B cell (primary cell): Measurements from ENCODE around the gene C20orf173. TPM values are rescaled to one million over a fixed set of nuclear protein-coding genes. Genes with fewer than 3 reads are reported as not detected.

Experiments used
- ATAC-seq: fragments of 200-7000 bp; cut with Tn5 transposase; one replicate; pipeline ENCODE4 v1.10.0; 2021; ENCODE audit warnings: low read depth, mild to moderate bottlenecking, moderate number of reproducible peaks, moderate library complexity
- CTCF ChIA-PET: fragments of 350-600 bp; sonication (Branson Sonifier 250); formaldehyde crosslinking; loops from one replicate; lab custom pipeline; 2021; ENCODE audit warnings: antibody characterized with exemption, inconsistent platforms; lab: Charles Lee
- POLR2A ChIA-PET: fragments of 350-600 bp; sonication (Branson Sonifier 250); formaldehyde crosslinking; loops from one replicate; lab custom pipeline; 2021; ENCODE audit warnings: antibody characterized with exemption; lab: Charles Lee
- DNase-seq: peaks from one replicate; pipeline ENCODE4 v3.0.0; 2013
- H2AFZ ChIP-seq: 2 replicates; pipeline ENCODE4 v1.6.1; 2012; ENCODE audit warnings: mild to moderate bottlenecking, low read depth, low read length; ENCODE audit not compliant: insufficient read depth, poor library complexity, severe bottlenecking
- H3K27ac ChIP-seq, 2 donors: 1 replicate in 1 of 2; 2 replicates in 1 of 2; pipeline ENCODE4 v1.5.1; 2012 to 2013; ENCODE audit warnings: low read length in 2 of 2, mild to moderate bottlenecking in 2 of 2, moderate library complexity in 1 of 2
- H3K27me3 ChIP-seq, 4 experiments: fragments of 200-600 bp in 1 of 4; sonication (generic) in 1 of 4; replicated peaks in 1 of 4; 1 replicate in 2 of 4; 2 replicates in 2 of 4; pipeline versions ENCODE4 v1.6.1 to v1.7.0; 2013 to 2016; ENCODE audit warnings: low read length in 3 of 4, mild to moderate bottlenecking in 2 of 4, mixed read lengths in 1 of 4, moderate library complexity in 1 of 4; ENCODE audit not compliant: insufficient read depth in 4 of 4, control insufficient read depth in 3 of 4; ENCODE audit errors: control extremely low read depth in 1 of 4
- H3K36me3 ChIP-seq, 2 experiments: replicated peaks in 1 of 2; 1 replicate in 1 of 2; 2 replicates in 1 of 2; pipeline versions ENCODE4 v1.6.1 to v1.7.1; 2013; ENCODE audit warnings: low read length in 1 of 2; ENCODE audit not compliant: insufficient read depth in 2 of 2, control insufficient read depth in 1 of 2; ENCODE audit errors: control extremely low read depth in 1 of 2, extremely low read depth in 1 of 2
- H3K4me1 ChIP-seq, 2 donors: fragments of 200-600 bp in 1 of 2; sonication (generic) in 1 of 2; 1 replicate in 1 of 2; 2 replicates in 1 of 2; pipeline versions ENCODE4 v1.5.1 to v1.6.1; 2013 to 2017; ENCODE audit warnings: low read length in 2 of 2; ENCODE audit not compliant: control insufficient read depth in 2 of 2, insufficient read depth in 2 of 2
- H3K4me2 ChIP-seq: replicated peaks from 2 replicates; pipeline ENCODE3; 2012; ENCODE audit warnings: mild to moderate bottlenecking, low read depth, low read length; ENCODE audit not compliant: poor library complexity, severe bottlenecking
- H3K4me3 ChIP-seq, 5 experiments: fragments of 200-600 bp in 1 of 5; sonication (generic) in 1 of 5; 1 replicate in 3 of 5; 2 replicates in 2 of 5; pipeline versions ENCODE4 v1.5.1 to v1.7.0; 2011 to 2016; ENCODE audit warnings: low read length in 4 of 5, mild to moderate bottlenecking in 4 of 5, low read depth in 2 of 5, control low read depth in 1 of 5, moderate library complexity in 1 of 5; ENCODE audit not compliant: insufficient read depth in 1 of 5; ENCODE audit errors: control extremely low read depth in 1 of 5, extremely low read depth in 1 of 5
- H3K79me2 ChIP-seq: fragments of 200-600 bp; sonication (generic); one replicate; pipeline ENCODE4 v1.6.0; 2016; ENCODE audit warnings: low read length; ENCODE audit not compliant: control insufficient read depth, insufficient read depth
- H3K9ac ChIP-seq: fragments of 200-600 bp; sonication (generic); 2 replicates; pipeline ENCODE4 v1.6.1; 2017; ENCODE audit warnings: mild to moderate bottlenecking, low read length, moderate library complexity
- H3K9me3 ChIP-seq, 3 donors: one replicate each; pipeline versions ENCODE4 v1.6.1 to v1.7.1; 2013; ENCODE audit warnings: low read length in 2 of 3; ENCODE audit not compliant: control insufficient read depth in 2 of 3, insufficient read depth in 1 of 3; ENCODE audit errors: control extremely low read depth in 1 of 3
- H4K20me1 ChIP-seq: 2 replicates; pipeline ENCODE4 v1.6.0; 2012; ENCODE audit warnings: mild to moderate bottlenecking, low read length; ENCODE audit not compliant: insufficient read depth, control insufficient read depth, poor library complexity, severe bottlenecking
- H3K27ac Mint-ChIP-seq: one replicate; pipeline ENCODE4 v1.8.0; 2021; ENCODE audit warnings: mixed read lengths
- H3K27me3 Mint-ChIP-seq: one replicate; pipeline ENCODE4 v1.8.0; 2021; ENCODE audit warnings: mixed read lengths
- H3K4me1 Mint-ChIP-seq: one replicate; pipeline ENCODE4 v1.8.0; 2021; ENCODE audit warnings: mixed read lengths
- H3K4me3 Mint-ChIP-seq: one replicate; pipeline ENCODE4 v1.8.0; 2021; ENCODE audit warnings: mixed read lengths
- H3K9me3 Mint-ChIP-seq: one replicate; pipeline ENCODE4 v1.8.0; 2022; ENCODE audit warnings: mixed read lengths; ENCODE audit not compliant: insufficient read depth
- CTCF ChIP-seq: fragments of 200-600 bp; IDR thresholded peaks from one replicate; pipeline ENCODE4 v1.8.0; 2022; ENCODE audit warnings: antibody characterized with exemption, mild to moderate bottlenecking
- EZH2 ChIP-seq: IDR thresholded peaks from 2 replicates; pipeline ENCODE4 v1.6.1; 2012; ENCODE audit warnings: borderline replicate concordance, low read depth, mild to moderate bottlenecking, moderate library complexity, low read length; ENCODE audit not compliant: insufficient read depth, poor library complexity, severe bottlenecking
- WGBS: methylation state at CpG from one replicate; pipeline ENCODE4 v1.1.5; 2013; ENCODE audit warnings: missing lambda C conversion rate; ENCODE audit not compliant: insufficient coverage; 5-methylcytosine and 5-hydroxymethylcytosine counted together
- intact Hi-C: fragments of 100-400 bp; cut with micrococcal nuclease; formaldehyde crosslinking; loops from one replicate; pipeline ENCODE4 v1.10.0; 2022
- polyA plus RNA-seq: library from polyadenylated mRNA; depleted of rRNA; stranded (reverse); fragments of >200 nt; gene quantifications from 2 replicates; pipeline ENCODE4 v1.2.3, GENCODE V29; 2012
- total RNA-seq, 2 donors: library from RNA; stranded (reverse); fragments of 120-200 nt in 1 of 2; gene quantifications; 1 replicate in 1 of 2; 2 replicates in 1 of 2; pipeline versions ENCODE4 v1.2.3 to v1.2.4, GENCODE V29; 2013 to 2022

C20orf173 gene
- total and polyA plus RNA-seq, 2 donors (not counting 1 experiment from before 2014, with no cell fraction given) = not detected

- H3K9me3 Mint-ChIP-seq = no peaks in the 10 kb centered on the region
- no peak for TF ChIP-seq EZH2
- TF ChIP-seq CTCF = no peak
- H3K4me1 ChIP-seq = no peaks in the 10 kb centered on the region
- H3K27ac Mint-ChIP-seq = no peak overlapping the region
- H2AFZ ChIP-seq = no peak overlapping the region
- H3K36me3 ChIP-seq = peaks cover 0 to 58% of the 10 kb centered on the region in 2 experiments
- H3K27me3 ChIP-seq = no peaks in the 10 kb centered on the region
- ATAC-seq (no peak), DNase-seq (no peak)
- no peak overlapping the region for H3K9ac ChIP-seq
- no peak overlapping the region for H3K27ac ChIP-seq
- H3K79me2 ChIP-seq = no peaks in the 10 kb centered on the region
- no peaks in the 10 kb centered on the region for H3K27me3 Mint-ChIP-seq
- no peaks in the 10 kb centered on the region for H3K4me1 Mint-ChIP-seq
- CTCF ChIA-PET = no interaction called here
- intact Hi-C loops = no loop called here
- H3K4me3 Mint-ChIP-seq = no peak overlapping the region
- no peak overlapping the region for H3K4me3 ChIP-seq
- H4K20me1 ChIP-seq = no peaks in the 10 kb centered on the region
- no peaks in the 10 kb centered on the region for H3K9me3 ChIP-seq
- WGBS = 100% methylated on average over 3 of the region's 3 CpGs
- H3K4me2 ChIP-seq = no peak overlapping the region
- POLR2A ChIA-PET = no interaction called here
Measured at GRCh38 chr20:35552914-35553313, 23.5 kb upstream of the C20orf173 start.

GRCh38 chr20:35551503-35551902 is 22.1 kb upstream of the C20orf173 start:
- Histone ChIP-seq H3K4me3 (no peak overlapping the region), H3K27ac (no peak overlapping the region), H3K79me2 (no peaks in the 10 kb centered on the region), H3K4me1 (no peaks in the 10 kb centered on the region), H3K4me2 (no peak overlapping the region), H3K27me3 (no peaks in the 10 kb centered on the region), H3K9ac (no peak overlapping the region), H4K20me1 (no peaks in the 10 kb centered on the region), H2AFZ (no peak overlapping the region), H3K9me3 (no peaks in the 10 kb centered on the region), H3K36me3 (peaks cover 0 to 61% of the 10 kb centered on the region in 2 experiments)
- TF ChIP-seq CTCF = no peak
- no peak for TF ChIP-seq EZH2
- intact Hi-C loops = no loop called here
- H3K9me3 Mint-ChIP-seq = no peaks in the 10 kb centered on the region
- no peak overlapping the region for H3K27ac Mint-ChIP-seq
- POLR2A ChIA-PET = interaction anchor here (0.6 kb wide), 1 partner anchor 16 kb away, joined by 6 read pairs; no protein-coding TSS in a partner anchor
- H3K4me3 Mint-ChIP-seq = no peak overlapping the region
- 100% methylated on average over 2 of the region's 4 CpGs for WGBS
- H3K27me3 Mint-ChIP-seq = no peaks in the 10 kb centered on the region
- DNase-seq = no peak
- CTCF ChIA-PET = interaction anchor here (0.7 kb wide), 1 partner anchor 1020 kb away, joined by 3 read pairs; no protein-coding TSS in a partner anchor
- no peak for ATAC-seq
- no peaks in the 10 kb centered on the region for H3K4me1 Mint-ChIP-seq
